ENCODE measurements around the gene TFDP2. TPM values are rescaled to one million over a fixed set of nuclear protein-coding genes. Genes with fewer than 3 reads are reported as not detected.
"Not testable (repeated sequence)": the region's sequence is repeated elsewhere in the genome, so short reads cannot be mapped to it uniquely, and the experiment has no call there.

The TFDP2 gene
- total RNA-seq, 1 donor from 2014 or later, result 36.7 TPM

DNA sequence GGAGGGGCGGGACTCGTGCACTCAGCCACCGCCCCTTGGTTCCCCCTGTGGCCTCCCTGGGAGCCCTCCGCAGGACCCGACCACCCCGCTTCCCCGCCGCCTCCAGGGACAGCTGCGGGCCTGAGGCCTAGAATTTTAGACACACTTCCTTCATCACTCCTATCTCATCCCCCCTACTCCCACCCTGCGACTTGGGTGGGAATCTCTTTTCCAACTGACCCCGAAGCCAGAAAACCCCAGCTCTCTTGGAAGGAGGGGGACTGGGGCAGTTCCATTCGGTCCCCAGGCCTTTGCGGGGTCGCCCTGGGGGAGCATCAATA, 289 bp upstream of the TFDP2 start:
- Mint-ChIP-seq H3K36me3 (ENCODE audit: low read depth) (no peaks in the 10 kb centered on the region), H3K4me1 (ENCODE audit: low read depth) (peaks cover 30% of the 10 kb centered on the region), H3K27me3 (ENCODE audit: low read depth) (peaks cover 3% of the 10 kb centered on the region), H3K4me3 (ENCODE audit: low read depth) (peak overlapping the region; percentile 84), H3K9me3 (no peaks in the 10 kb centered on the region), H3K27ac (peak overlapping the region; percentile 24)
- DNase-seq (ENCODE audit: low spot score), result no peak
- intact Hi-C loops (cut with micrococcal nuclease), result loop anchor here (2.0 to 10.0 kb wide), 3 partner anchors 75 to 295 kb away; partner anchors contain the start of genes GK5 and XRN1

GRCh38 chr3:142148044-142148791, 1.1 kb downstream of the TFDP2 start:
- no peak for DNase-seq (ENCODE audit: low spot score)
- Mint-ChIP-seq H3K4me3 (ENCODE audit: low read depth) (peak overlapping the region; percentile 84), H3K27me3 (ENCODE audit: low read depth) (peaks cover 3% of the 10 kb centered on the region), H3K27ac (peak overlapping the region; percentile 51), H3K36me3 (ENCODE audit: low read depth) (no peaks in the 10 kb centered on the region), H3K4me1 (ENCODE audit: low read depth) (peaks cover 30% of the 10 kb centered on the region), H3K9me3 (no peaks in the 10 kb centered on the region)
- intact Hi-C loops (cut with micrococcal nuclease), result loop anchor here (2.0 to 10.0 kb wide), 3 partner anchors 77 to 297 kb away; partner anchors contain the start of genes GK5 and XRN1

DNA sequence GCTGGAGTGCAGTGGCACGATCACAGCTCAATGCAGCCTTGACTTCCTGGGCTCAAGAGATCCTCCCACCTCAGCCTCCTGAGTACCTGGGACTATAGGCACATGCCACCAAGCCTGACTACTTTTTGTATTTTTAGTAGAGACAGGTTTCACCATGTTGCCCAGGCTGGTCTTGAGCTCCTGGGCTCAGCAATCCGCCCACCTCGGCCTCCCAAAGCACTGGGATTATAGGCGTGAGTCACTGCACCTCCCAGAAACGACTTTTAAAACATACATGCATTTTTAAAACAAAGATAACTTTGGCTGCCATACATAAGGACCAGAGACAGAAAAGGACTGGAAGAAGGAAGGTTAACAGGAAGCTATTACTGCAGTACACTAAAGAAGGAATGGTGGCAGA, 4.8 kb downstream of the TFDP2 start:
- H3K36me3 Mint-ChIP-seq (ENCODE audit: low read depth); DNase-seq (ENCODE audit: low spot score); H3K27ac Mint-ChIP-seq; H3K4me3 Mint-ChIP-seq (ENCODE audit: low read depth); H3K27me3 Mint-ChIP-seq (ENCODE audit: low read depth); H3K9me3 Mint-ChIP-seq: not testable (repeated sequence)
- H3K4me1 Mint-ChIP-seq (ENCODE audit: low read depth), result peaks cover 25% of the 10 kb centered on the region
- intact Hi-C loops (cut with micrococcal nuclease), result loop anchor here (10.0 kb wide), 1 partner anchor 300 kb away; the partner anchor contains the start of gene XRN1

DNA sequence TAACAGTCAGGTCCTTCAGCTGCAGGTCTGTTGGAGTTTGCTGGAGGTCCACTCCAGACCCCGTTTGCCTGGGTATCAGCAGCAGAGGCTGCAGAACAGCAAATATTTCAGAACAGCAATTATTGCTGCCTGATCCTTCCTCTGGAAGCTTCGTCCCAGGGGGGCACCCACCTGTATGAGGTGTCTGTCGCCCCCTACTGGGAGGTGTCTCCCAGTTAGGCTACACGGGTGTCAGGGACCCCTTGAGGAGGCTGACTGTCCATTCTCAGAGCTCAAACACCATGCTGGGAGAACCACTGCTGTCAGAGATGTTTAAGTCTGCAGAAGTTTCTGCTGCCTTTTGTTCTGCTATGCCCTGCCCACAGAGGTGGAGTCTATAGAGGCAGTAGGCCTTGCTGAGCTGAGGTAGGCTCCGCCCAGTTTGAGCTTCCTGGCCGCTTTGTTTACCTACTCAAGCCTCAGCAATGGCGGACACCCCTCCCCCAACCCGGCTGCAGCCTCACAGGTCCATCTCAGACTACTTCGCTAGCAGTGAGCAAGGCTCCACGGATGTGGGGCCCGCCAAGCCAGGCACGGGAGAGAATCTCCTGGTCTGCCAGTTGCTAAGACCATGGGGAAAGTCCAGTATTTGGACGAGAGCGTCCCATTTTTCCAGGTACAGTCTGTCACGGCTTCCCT, 8.6 kb downstream of the TFDP2 start:
- intact Hi-C loops (cut with micrococcal nuclease), result loop anchor here (10.0 kb wide), 1 partner anchor 304 kb away; the partner anchor contains the start of gene XRN1
- not testable (repeated sequence) for H3K36me3 Mint-ChIP-seq (ENCODE audit: low read depth); H3K9me3 Mint-ChIP-seq; H3K27ac Mint-ChIP-seq; H3K4me1 Mint-ChIP-seq (ENCODE audit: low read depth); H3K27me3 Mint-ChIP-seq (ENCODE audit: low read depth); H3K4me3 Mint-ChIP-seq (ENCODE audit: low read depth); DNase-seq (ENCODE audit: low spot score)

- intact Hi-C loops (cut with micrococcal nuclease); DNase-seq (ENCODE audit: low spot score); H3K27me3 Mint-ChIP-seq (ENCODE audit: low read depth); H3K36me3 Mint-ChIP-seq (ENCODE audit: low read depth); H3K4me3 Mint-ChIP-seq (ENCODE audit: low read depth); H3K4me1 Mint-ChIP-seq (ENCODE audit: low read depth); H3K27ac Mint-ChIP-seq; H3K9me3 Mint-ChIP-seq: not testable (repeated sequence)
Measured at GRCh38 chr3:142137089-142137488, 12.3 kb downstream of the TFDP2 start.

DNA sequence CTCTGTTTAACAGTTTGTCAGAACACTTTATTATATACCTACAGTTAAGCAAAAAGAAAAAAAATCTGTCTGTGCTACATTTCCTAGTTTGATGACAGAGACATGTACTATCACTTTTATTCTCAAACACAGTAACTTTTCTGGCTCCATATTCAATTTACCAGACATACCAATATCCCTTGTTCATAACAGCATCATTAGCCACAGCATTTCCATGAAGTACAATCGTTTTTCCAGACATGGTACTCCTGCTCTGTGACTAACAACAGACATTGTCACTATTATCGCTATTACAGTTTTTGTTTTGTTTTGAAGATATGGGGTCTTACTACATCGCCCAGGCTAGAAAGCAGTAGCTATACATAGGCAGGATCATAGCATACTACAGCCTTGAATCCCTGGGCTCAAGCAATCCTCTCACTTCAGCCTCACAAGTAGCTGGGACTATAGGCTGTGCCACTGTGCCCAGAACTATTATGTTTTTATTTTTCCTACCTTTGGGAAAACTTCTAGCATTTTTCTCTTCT, 14.5 kb downstream of the TFDP2 start:
- H3K9me3 Mint-ChIP-seq, result peaks cover 2% of the 10 kb centered on the region
- intact Hi-C loops (cut with micrococcal nuclease), result no loop called here
- H3K27ac Mint-ChIP-seq, result no peak overlapping the region
- peaks cover 1% of the 10 kb centered on the region for H3K36me3 Mint-ChIP-seq (ENCODE audit: low read depth)
- H3K4me1 Mint-ChIP-seq (ENCODE audit: low read depth), result no peaks in the 10 kb centered on the region
- no peaks in the 10 kb centered on the region for H3K27me3 Mint-ChIP-seq (ENCODE audit: low read depth)
- H3K4me3 Mint-ChIP-seq (ENCODE audit: low read depth), result no peak overlapping the region
- DNase-seq (ENCODE audit: low spot score), result no peak

GRCh38 chr3:142129516-142130171, 19.7 kb downstream of the TFDP2 start:
- H3K27ac Mint-ChIP-seq, result no peak overlapping the region
- intact Hi-C loops (cut with micrococcal nuclease), result no loop called here
- peaks cover 2% of the 10 kb centered on the region for H3K36me3 Mint-ChIP-seq (ENCODE audit: low read depth)
- H3K4me1 Mint-ChIP-seq (ENCODE audit: low read depth), result no peaks in the 10 kb centered on the region
- H3K9me3 Mint-ChIP-seq, result no peaks in the 10 kb centered on the region
- DNase-seq (ENCODE audit: low spot score), result no peak
- H3K27me3 Mint-ChIP-seq (ENCODE audit: low read depth), result no peaks in the 10 kb centered on the region
- H3K4me3 Mint-ChIP-seq (ENCODE audit: low read depth), result no peak overlapping the region

DNA sequence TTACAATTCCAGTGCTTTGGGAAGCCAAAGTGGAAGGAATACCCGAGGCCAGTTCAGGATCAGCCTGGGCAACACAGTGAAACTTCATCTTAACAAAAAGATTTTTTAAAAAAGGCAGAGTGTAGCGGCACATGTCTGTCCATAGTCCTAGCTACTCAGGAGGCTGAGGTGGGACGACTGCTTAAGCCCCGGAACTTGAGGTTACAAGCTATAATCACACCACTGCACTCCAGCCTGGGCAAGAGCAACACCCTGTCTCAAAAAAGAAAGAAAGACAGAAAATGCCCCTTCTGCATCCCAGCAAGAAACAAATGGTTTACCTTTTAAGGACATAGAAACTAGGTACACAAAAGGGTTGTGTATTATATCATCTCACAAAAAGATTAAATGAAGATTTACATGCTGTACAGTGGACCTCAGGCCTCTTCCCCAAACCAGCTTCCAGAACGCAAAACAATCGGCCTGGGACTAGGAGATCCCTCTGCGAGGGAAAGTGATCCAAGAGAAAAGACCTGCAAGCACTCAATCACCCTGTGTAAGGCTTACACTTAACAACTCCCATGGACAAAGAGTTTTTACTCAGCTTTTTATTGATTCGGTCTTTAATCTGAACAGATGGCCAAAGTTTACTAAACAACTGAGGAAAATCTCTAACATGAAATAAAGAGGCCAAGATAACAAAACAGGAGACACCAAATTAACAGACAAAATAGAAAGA, 21.2 kb downstream of the TFDP2 start:
- DNase-seq (ENCODE audit: low spot score), result no peak
- peaks cover 2% of the 10 kb centered on the region for H3K36me3 Mint-ChIP-seq (ENCODE audit: low read depth)
- no peak overlapping the region for H3K27ac Mint-ChIP-seq
- no peak overlapping the region for H3K4me3 Mint-ChIP-seq (ENCODE audit: low read depth)
- intact Hi-C loops (cut with micrococcal nuclease), result no loop called here
- no peaks in the 10 kb centered on the region for H3K9me3 Mint-ChIP-seq
- H3K27me3 Mint-ChIP-seq (ENCODE audit: low read depth), result no peaks in the 10 kb centered on the region
- no peaks in the 10 kb centered on the region for H3K4me1 Mint-ChIP-seq (ENCODE audit: low read depth)

GRCh38 chr3:142124243-142124642, 25.1 kb downstream of the TFDP2 start:
- intact Hi-C loops (cut with micrococcal nuclease), result no loop called here

GRCh38 chr3:142120707-142121106, 28.6 kb downstream of the TFDP2 start:
- Mint-ChIP-seq H3K36me3 (ENCODE audit: low read depth) (no peaks in the 10 kb centered on the region), H3K27ac (no peak overlapping the region), H3K4me3 (ENCODE audit: low read depth) (no peak overlapping the region), H3K4me1 (ENCODE audit: low read depth) (no peaks in the 10 kb centered on the region), H3K9me3 (no peaks in the 10 kb centered on the region), H3K27me3 (ENCODE audit: low read depth) (peaks cover 3% of the 10 kb centered on the region)
- no peak for DNase-seq (ENCODE audit: low spot score)
- intact Hi-C loops (cut with micrococcal nuclease), result no loop called here

More at GRCh38 chr3:142124243-142124642, 25.1 kb downstream of the TFDP2 start:
- Mint-ChIP-seq H3K27me3 (ENCODE audit: low read depth) (peaks cover 1% of the 10 kb centered on the region), H3K36me3 (ENCODE audit: low read depth) (peaks cover 2% of the 10 kb centered on the region), H3K4me3 (ENCODE audit: low read depth) (no peak overlapping the region), H3K9me3 (no peaks in the 10 kb centered on the region), H3K4me1 (ENCODE audit: low read depth) (no peaks in the 10 kb centered on the region), H3K27ac (no peak overlapping the region)
- DNase-seq (ENCODE audit: low spot score), result no peak

GRCh38 chr3:142118911-142119310, 30.4 kb downstream of the TFDP2 start:
- Mint-ChIP-seq H3K27me3 (ENCODE audit: low read depth) (peaks cover 3% of the 10 kb centered on the region), H3K9me3 (no peaks in the 10 kb centered on the region), H3K27ac (no peak overlapping the region), H3K4me3 (ENCODE audit: low read depth) (no peak overlapping the region), H3K36me3 (ENCODE audit: low read depth) (no peaks in the 10 kb centered on the region), H3K4me1 (ENCODE audit: low read depth) (no peaks in the 10 kb centered on the region)
- no peak for DNase-seq (ENCODE audit: low spot score)
- intact Hi-C loops (cut with micrococcal nuclease), result no loop called here

- no peak overlapping the region for H3K27ac Mint-ChIP-seq
- no peaks in the 10 kb centered on the region for H3K4me1 Mint-ChIP-seq (ENCODE audit: low read depth)
- H3K36me3 Mint-ChIP-seq (ENCODE audit: low read depth), result no peaks in the 10 kb centered on the region
- no peaks in the 10 kb centered on the region for H3K9me3 Mint-ChIP-seq
- peaks cover 3% of the 10 kb centered on the region for H3K27me3 Mint-ChIP-seq (ENCODE audit: low read depth)
- intact Hi-C loops (cut with micrococcal nuclease), result no loop called here
- H3K4me3 Mint-ChIP-seq (ENCODE audit: low read depth), result no peak overlapping the region
- no peak for DNase-seq (ENCODE audit: low spot score)
Measured at GRCh38 chr3:142117056-142117851, 32.1 kb downstream of the TFDP2 start.

Measured in activated T-helper 2 cell treated with anti-CD3 and anti-CD28 coated beads, Interferon-gamma antibody, Interleukin-2, Interleukin-4, amounts not matched to agents 10 μg/mL and 5 μg/mL and 100 μg/mL, durations not matched to agents 14 hours and 24 hours and 36 hours (primary cell).